Astrocyte (in vitro differentiated cells and primary cell): ENCODE results near the gene RNF217. TPM values are rescaled to one million over a fixed set of nuclear protein-coding genes. Genes with fewer than 3 reads are reported as not detected.

Experiments used
- DNase-seq: peaks from one replicate; pipeline ENCODE4 v3.0.0-alpha.2; 2010; ENCODE audit warnings: low read depth
- FAIRE-seq: peaks from 2 replicates; lab custom pipeline; 2011; peaks lifted over from hg19 to GRCh38; lab: Jason Lieb, UNC
- H2AFZ ChIP-seq: 2 replicates; pipeline ENCODE4 v1.6.0; 2012; ENCODE audit warnings: low read depth, low read length, inconsistent platforms
- H3K27ac ChIP-seq: 2 replicates; pipeline ENCODE4 v1.5.1; 2011; ENCODE audit warnings: low read depth, low read length, inconsistent platforms
- H3K27me3 ChIP-seq: 2 replicates; pipeline ENCODE4 v1.6.0; 2011; ENCODE audit warnings: low read length, inconsistent platforms; ENCODE audit not compliant: insufficient read depth
- H3K36me3 ChIP-seq: 2 replicates; pipeline ENCODE4 v1.5.1; 2011; ENCODE audit warnings: low read length, inconsistent platforms; ENCODE audit not compliant: insufficient read depth
- H3K4me1 ChIP-seq: 2 replicates; pipeline ENCODE4 v1.5.1; 2011; ENCODE audit warnings: low read length, inconsistent platforms; ENCODE audit not compliant: insufficient read depth
- H3K4me2 ChIP-seq: 2 replicates; pipeline ENCODE4 v1.6.0; 2012; ENCODE audit warnings: low read length, inconsistent platforms
- H3K4me3 ChIP-seq: 2 replicates; pipeline ENCODE4 v1.5.1; 2011; ENCODE audit warnings: low read depth, mild to moderate bottlenecking, low read length, inconsistent platforms; ENCODE audit not compliant: insufficient read depth
- H3K79me2 ChIP-seq: 2 replicates; pipeline ENCODE4 v1.6.0; 2012; ENCODE audit warnings: mild to moderate bottlenecking, low read length, inconsistent platforms; ENCODE audit not compliant: insufficient read depth
- H3K9ac ChIP-seq: 2 replicates; pipeline ENCODE4 v1.6.0; 2012; ENCODE audit warnings: mild to moderate bottlenecking, low read length, inconsistent platforms
- H3K9me3 ChIP-seq: 2 replicates; pipeline ENCODE4 v1.5.1; 2012; ENCODE audit warnings: low read depth, mild to moderate bottlenecking, low read length, inconsistent platforms; ENCODE audit not compliant: insufficient read depth
- H4K20me1 ChIP-seq: 2 replicates; pipeline ENCODE4 v1.6.0; 2012; ENCODE audit warnings: low read length, inconsistent platforms; ENCODE audit not compliant: insufficient read depth
- H3K27ac Mint-ChIP-seq: one replicate; pipeline ENCODE4 v1.8.0; 2021; ENCODE audit warnings: mild to moderate bottlenecking, mixed read lengths; ENCODE audit not compliant: unreplicated experiment
- H3K27me3 Mint-ChIP-seq: one replicate; pipeline ENCODE4 v1.8.0; 2021; ENCODE audit warnings: low read depth, mixed read lengths; ENCODE audit not compliant: unreplicated experiment
- H3K36me3 Mint-ChIP-seq: one replicate; pipeline ENCODE4 v1.8.0; 2021; ENCODE audit warnings: low read depth, mixed read lengths; ENCODE audit not compliant: unreplicated experiment
- H3K4me1 Mint-ChIP-seq: one replicate; pipeline ENCODE4 v1.8.0; 2021; ENCODE audit warnings: low read depth, mixed read lengths; ENCODE audit not compliant: unreplicated experiment
- H3K4me3 Mint-ChIP-seq: one replicate; pipeline ENCODE4 v1.8.0; 2021; ENCODE audit warnings: mild to moderate bottlenecking, moderate library complexity, mixed read lengths; ENCODE audit not compliant: unreplicated experiment
- H3K9me3 Mint-ChIP-seq: one replicate; pipeline ENCODE4 v1.8.0; 2021; ENCODE audit warnings: mild to moderate bottlenecking, mixed read lengths; ENCODE audit not compliant: unreplicated experiment
- EZH2 ChIP-seq: IDR thresholded peaks from 2 replicates; pipeline ENCODE4 v1.6.1; 2012; ENCODE audit warnings: mild to moderate bottlenecking, low read length, inconsistent platforms; ENCODE audit not compliant: insufficient read depth
- total RNA-seq: library from RNA; stranded (reverse); gene quantifications from 2 replicates; pipeline ENCODE4 v1.2.1, GENCODE V29; 2021
- TF ChIP-seq, protein P1 (sequence below): IDR thresholded peaks from 2 replicates; pipeline ENCODE4 v1.5.1; 2011; ENCODE audit warnings: low read depth, mild to moderate bottlenecking, inconsistent platforms, low read length, moderate library complexity; ENCODE audit not compliant: insufficient read depth

RNF217 gene
- total RNA-seq, 1 donor from 2014 or later = 49.4 TPM

DNA sequence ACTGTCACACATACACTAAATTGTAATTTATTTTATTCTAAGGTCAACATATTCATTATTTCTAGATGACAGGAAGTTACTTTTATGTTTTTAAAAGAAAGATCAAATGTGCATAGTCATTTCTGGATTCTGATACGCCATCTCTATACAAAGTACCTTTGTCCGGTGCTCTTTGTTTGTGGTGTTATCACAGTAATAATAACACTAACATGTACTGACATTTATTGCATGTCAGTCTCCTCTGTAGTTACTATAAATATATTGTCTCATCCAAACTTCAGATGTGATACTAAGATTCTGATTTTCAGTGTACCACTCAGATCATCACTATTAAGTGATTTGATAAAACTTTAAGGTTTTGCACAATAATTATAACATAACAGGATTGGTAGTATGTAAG lies 101.1 kb downstream of the RNF217 start:
- H3K9ac ChIP-seq = no peak overlapping the region
- H3K9me3 ChIP-seq = no peaks in the 10 kb centered on the region
- H3K9me3 Mint-ChIP-seq = no peaks in the 10 kb centered on the region
- no peak overlapping the region for H3K27ac Mint-ChIP-seq
- H3K79me2 ChIP-seq = peaks cover 3% of the 10 kb centered on the region
- peaks cover 25% of the 10 kb centered on the region for H4K20me1 ChIP-seq
- no peak overlapping the region for H3K27ac ChIP-seq
- no peaks in the 10 kb centered on the region for H3K27me3 ChIP-seq
- no peak overlapping the region for H2AFZ ChIP-seq
- no peaks in the 10 kb centered on the region for H3K36me3 Mint-ChIP-seq
- DNase-seq = no peak
- no peak overlapping the region for H3K4me2 ChIP-seq
- peaks cover 5% of the 10 kb centered on the region for H3K4me1 ChIP-seq
- TF ChIP-seq, protein P1, sequence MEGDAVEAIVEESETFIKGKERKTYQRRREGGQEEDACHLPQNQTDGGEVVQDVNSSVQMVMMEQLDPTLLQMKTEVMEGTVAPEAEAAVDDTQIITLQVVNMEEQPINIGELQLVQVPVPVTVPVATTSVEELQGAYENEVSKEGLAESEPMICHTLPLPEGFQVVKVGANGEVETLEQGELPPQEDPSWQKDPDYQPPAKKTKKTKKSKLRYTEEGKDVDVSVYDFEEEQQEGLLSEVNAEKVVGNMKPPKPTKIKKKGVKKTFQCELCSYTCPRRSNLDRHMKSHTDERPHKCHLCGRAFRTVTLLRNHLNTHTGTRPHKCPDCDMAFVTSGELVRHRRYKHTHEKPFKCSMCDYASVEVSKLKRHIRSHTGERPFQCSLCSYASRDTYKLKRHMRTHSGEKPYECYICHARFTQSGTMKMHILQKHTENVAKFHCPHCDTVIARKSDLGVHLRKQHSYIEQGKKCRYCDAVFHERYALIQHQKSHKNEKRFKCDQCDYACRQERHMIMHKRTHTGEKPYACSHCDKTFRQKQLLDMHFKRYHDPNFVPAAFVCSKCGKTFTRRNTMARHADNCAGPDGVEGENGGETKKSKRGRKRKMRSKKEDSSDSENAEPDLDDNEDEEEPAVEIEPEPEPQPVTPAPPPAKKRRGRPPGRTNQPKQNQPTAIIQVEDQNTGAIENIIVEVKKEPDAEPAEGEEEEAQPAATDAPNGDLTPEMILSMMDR = no peak
- no peak for TF ChIP-seq EZH2
- H3K4me3 Mint-ChIP-seq = no peak overlapping the region
- no peaks in the 10 kb centered on the region for H3K27me3 Mint-ChIP-seq
- FAIRE-seq = no peak
- H3K4me3 ChIP-seq = no peak overlapping the region
- peaks cover 8% of the 10 kb centered on the region for H3K36me3 ChIP-seq
- H3K4me1 Mint-ChIP-seq = no peaks in the 10 kb centered on the region

DNA sequence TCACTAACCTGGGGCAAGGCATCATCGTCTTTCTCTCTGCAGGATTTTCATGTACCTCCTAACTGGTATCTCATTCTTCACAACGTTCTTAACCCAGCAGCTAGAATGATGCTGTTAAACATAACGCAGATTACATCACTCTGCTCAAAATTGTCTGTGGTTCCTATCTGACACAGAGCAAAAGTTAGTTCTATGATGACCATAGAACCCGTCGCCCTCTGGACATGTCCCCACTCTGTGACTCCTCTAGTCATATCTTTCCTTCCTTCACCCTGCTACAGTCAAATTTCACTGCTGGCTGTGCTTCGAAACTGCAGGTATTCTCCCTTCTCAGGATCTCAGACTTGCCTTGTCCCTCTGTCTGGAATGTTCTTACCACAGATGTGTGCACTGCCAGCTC lies 103.9 kb downstream of the RNF217 start:
- no peak overlapping the region for H2AFZ ChIP-seq
- no peaks in the 10 kb centered on the region for H3K27me3 ChIP-seq
- Mint-ChIP-seq H3K36me3 (peaks cover 10% of the 10 kb centered on the region), H3K4me3 (no peak overlapping the region), H3K9me3 (no peaks in the 10 kb centered on the region), H3K27ac (no peak overlapping the region), H3K4me1 (no peaks in the 10 kb centered on the region), H3K27me3 (no peaks in the 10 kb centered on the region)
- no peak overlapping the region for H3K4me2 ChIP-seq
- H3K4me3 ChIP-seq = no peak overlapping the region
- DNase-seq (no peak), FAIRE-seq (no peak)
- no peak for TF ChIP-seq EZH2
- TF ChIP-seq, protein P1 = no peak
- H3K27ac ChIP-seq = no peak overlapping the region
- no peak overlapping the region for H3K9ac ChIP-seq
- peaks cover 5% of the 10 kb centered on the region for H3K4me1 ChIP-seq
- H3K36me3 ChIP-seq = peaks cover 8% of the 10 kb centered on the region
- peaks cover 38% of the 10 kb centered on the region for H4K20me1 ChIP-seq
- no peaks in the 10 kb centered on the region for H3K9me3 ChIP-seq
- peaks cover 3% of the 10 kb centered on the region for H3K79me2 ChIP-seq

DNA sequence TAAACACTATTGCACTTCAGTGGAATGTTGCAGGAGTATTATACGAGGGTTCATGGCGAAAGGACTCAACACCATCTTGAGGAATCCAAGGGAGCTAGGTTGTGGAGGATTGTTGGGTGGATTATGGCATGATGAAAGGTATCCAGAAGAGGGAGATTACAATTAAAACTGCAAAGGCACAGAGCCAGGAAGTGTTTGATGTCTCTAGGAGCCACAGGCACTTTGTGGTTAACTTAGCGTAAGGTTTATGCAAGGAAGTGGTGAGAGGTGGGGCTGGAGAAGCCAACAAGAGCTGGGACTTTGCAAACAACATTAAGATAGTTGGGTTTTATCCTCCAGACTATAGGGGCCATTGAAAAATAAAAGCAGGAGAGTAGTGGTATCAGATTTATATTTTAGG lies 104.7 kb downstream of the RNF217 start:
- H3K27ac ChIP-seq = no peak overlapping the region
- Mint-ChIP-seq H3K27ac (no peak overlapping the region), H3K4me3 (no peak overlapping the region), H3K36me3 (peaks cover 10% of the 10 kb centered on the region), H3K27me3 (no peaks in the 10 kb centered on the region), H3K4me1 (no peaks in the 10 kb centered on the region), H3K9me3 (no peaks in the 10 kb centered on the region)
- H2AFZ ChIP-seq = no peak overlapping the region
- no peaks in the 10 kb centered on the region for H3K27me3 ChIP-seq
- peak; percentile 87 for DNase-seq
- H3K9me3 ChIP-seq = no peaks in the 10 kb centered on the region
- peak overlapping the region; percentile 7 for H3K4me2 ChIP-seq
- H4K20me1 ChIP-seq = peaks cover 40% of the 10 kb centered on the region
- peaks cover 8% of the 10 kb centered on the region for H3K36me3 ChIP-seq
- no peak overlapping the region for H3K4me3 ChIP-seq
- peaks cover 3% of the 10 kb centered on the region for H3K79me2 ChIP-seq
- no peak overlapping the region for H3K9ac ChIP-seq
- FAIRE-seq = peak; percentile 87
- no peak for TF ChIP-seq EZH2
- TF ChIP-seq, protein P1 = no peak
- H3K4me1 ChIP-seq = peaks cover 5% of the 10 kb centered on the region
